CD4-positive, alpha-beta T cell treated with Interleukin-1 beta for 1 hour (primary cell): Measurements from ENCODE around the gene EFNB3.

ENCODE experiments used
- DNase-seq, 2 donors: peaks; one replicate each; pipeline ENCODE4 v3.0.0-alpha.2; 2020 to 2022

Gene EFNB3

DNA sequence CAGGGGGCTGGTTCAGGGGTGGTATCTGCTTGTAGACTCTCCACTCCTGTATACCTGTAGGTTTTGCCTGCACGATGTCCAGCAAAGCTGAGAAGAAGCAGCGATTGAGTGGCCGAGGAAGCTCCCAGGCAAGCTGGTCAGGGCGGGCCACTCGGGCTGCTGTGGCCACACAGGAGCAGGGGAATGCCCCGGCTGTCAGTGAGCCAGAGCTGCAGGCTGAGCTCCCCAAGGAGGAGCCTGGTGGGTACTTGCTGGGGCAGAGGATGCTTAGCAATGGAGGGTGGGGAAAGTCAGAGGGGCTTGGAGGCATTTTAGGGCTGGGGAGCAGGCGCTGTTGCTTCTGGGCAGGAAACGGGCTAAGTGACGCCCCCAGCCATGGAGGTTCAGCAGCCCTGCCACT, 14.7 kb downstream of the EFNB3 start:
- no peak for DNase-seq

DNA sequence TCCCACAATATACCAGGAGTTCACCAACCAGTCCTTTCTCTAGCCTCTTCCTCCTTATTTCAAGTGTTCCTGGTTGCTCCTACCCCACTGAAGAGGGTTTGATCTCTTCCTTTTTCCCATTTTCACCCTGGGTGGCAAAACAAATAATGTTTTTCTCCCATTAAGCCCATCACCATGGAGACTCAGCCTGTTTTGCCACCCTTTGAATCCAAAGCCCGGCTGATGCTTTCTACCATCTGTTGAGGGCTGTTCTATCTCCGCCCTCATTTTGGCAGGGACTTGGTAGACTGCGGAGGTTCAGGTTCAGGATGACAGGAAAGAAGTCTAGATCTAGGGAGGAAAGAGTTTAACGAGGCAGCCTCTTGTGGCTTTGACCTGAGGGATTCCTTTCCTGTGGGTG, 15.1 kb downstream of the EFNB3 start:
- no peak for DNase-seq

DNA sequence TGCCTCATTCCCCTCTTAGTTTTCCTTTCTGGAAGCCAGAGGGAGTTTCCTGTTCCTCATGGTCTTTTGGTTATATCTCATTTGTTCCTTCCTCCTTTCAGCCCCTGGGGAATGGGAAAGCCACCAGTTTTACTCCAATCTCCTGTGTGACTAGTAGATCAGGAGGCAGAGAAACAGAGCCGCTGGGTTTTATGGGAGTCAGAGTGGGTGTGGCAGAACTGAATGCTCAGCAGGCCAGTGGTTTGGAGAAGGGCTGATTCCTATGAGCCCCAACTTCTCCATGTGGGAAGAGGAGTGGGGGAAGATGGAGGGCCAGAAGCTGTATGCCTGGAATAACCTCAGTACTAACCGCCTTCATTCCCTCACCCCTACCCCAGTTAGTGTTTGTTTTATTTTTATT, 16.6 kb downstream of the EFNB3 start:
- no peak for DNase-seq

DNA sequence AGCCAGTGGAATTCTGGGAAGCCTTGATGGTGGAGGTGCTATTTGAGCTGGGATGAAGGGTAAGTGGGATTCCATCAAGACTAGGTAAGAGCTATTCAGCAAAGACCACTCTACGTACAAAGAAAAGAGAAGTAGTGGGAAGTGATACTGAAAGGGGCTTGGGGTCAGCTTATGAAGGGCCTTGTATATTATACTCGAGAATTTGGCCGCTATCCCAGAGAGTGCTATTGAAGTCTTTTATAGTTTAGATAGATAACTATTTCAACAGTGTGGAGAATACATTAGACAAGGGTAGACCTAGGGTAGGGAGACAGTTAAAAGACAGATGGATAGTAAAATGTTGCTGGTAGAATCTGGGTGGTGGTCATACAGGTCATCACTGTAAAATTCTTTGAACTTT, 22.9 kb downstream of the EFNB3 start:
- no peak for DNase-seq

DNA sequence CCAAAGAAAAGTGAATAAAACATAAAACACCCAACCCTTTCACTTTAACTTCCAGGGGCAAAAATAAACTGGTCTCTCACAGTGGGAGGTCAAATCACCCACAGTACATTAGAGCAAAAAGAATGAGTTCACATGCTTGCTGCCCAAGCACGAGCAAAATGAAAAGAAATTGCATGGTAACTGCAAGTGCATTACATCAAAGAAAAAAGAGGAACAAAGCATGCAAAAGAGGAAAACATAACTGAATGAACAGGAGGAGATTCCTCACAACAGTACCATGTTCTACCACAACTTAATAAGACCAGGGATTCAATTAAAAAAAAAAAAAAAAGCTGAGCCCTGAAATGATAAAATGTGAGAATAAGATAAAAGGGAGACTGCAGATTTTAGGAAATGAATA, 24.8 kb downstream of the EFNB3 start:
- no peak for DNase-seq

DNA sequence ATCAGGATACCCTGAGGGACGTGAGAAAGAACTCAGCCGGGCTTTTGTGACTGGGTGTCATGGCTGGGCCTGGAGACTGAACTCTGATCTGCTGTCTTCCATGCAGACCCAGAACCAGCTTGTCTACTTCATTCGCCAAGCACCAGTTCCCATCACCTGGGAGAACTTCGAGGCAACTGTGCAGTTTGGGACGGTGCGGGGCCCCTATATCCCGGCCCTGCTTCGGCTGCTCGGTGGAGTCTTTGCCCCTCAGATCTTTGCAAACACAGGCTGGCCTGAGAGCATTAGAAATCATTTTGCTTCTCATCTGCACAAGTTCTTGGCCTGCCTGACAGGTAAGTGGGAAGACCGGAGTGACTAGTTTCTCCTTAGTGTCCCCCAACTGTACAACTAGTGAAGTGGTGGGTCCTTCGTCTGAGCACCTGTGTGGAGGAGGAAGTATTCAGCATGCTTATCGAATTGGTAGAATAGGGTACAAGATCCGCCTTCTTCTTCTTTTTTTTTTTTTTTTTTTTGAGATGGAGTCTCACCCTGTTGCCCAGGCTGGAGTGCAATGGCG, 28.1 kb downstream of the EFNB3 start:
- DNase-seq, result no peak

DNA sequence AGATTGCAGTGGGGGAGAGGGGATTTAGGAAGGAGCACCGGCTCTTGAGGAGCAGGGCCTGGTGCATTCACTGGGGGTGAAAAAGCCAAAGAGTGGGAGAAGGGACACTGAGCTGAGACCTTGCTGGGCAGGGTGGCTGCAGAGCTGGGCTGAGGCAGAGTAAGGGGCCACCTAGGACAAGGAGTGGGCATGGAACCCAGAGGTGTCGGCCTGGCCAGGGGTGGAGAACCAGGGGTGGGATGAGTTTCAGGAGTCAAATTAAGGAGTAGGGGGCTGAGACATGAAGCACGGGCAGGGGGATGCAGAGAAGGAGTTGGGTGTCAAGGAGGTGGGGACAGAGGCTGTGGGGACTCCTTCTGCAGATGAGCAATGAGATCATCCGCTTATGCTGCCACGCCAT, 32.6 kb downstream of the EFNB3 start:
- no peak for DNase-seq

DNA sequence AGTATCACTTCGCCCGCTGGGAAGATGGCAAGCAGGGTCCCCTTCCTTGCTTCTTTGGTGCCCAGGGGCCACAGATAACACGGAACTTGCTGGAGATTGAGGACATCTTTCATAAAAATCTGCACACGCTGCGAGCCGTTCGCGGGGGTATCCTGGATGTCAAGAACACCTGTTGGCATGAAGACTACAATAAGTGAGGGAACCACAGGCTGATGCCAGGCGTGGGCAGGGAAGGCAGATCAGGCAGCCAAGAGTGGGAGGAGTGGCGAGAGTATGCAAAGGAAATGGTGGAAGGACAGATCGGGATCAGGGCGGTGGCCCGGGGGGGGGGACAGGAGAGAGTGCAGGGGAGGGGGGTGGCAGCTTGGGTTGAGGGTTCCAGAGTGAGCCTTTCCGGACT, 34.7 kb downstream of the EFNB3 start:
- no peak for DNase-seq

DNA sequence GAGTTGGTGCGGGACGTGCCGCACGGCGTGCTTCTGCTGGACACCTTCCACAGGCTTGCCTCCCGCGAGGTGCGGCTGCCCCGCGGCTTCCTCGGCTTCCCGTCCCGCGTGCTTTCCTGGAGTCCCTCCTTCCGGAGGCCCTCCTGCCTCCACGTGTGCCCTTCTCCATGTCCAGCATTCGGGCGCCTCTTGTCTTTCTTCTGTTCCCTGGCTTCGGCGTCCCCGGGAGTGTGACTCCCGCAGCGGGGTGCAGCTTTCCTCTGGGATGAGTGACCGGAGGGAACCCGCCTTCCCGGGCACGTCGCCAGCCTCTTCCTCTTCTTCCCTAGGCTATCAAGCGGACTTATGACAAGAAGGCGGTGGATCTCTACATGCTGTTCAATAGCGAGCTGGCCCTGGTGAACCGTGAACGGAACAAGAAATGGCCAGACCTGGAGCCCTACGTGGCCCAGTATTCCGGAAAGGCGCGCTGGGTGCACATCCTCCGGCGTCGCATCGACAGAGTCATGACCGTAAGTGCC, 35.5 kb downstream of the EFNB3 start:
- no peak for DNase-seq

DNA sequence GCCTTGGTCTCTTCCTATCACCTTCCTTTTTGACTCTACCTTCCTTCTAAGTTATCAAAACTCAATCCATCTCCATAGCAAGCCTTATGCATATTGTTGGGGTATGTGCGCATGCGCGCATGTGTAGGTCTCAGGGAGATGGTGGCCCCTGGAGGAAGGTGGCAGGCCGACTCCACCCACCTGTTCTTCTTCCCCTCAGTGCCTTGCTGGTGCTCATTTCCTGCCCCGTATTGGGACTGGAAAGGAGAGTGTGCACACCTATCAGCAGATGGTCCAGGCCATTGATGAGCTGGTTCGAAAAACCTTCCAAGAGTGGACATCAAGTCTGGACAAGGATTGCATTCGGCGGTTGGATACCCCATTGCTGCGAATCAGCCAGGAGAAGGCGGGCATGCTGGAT, 37.7 kb downstream of the EFNB3 start:
- no peak for DNase-seq

DNA sequence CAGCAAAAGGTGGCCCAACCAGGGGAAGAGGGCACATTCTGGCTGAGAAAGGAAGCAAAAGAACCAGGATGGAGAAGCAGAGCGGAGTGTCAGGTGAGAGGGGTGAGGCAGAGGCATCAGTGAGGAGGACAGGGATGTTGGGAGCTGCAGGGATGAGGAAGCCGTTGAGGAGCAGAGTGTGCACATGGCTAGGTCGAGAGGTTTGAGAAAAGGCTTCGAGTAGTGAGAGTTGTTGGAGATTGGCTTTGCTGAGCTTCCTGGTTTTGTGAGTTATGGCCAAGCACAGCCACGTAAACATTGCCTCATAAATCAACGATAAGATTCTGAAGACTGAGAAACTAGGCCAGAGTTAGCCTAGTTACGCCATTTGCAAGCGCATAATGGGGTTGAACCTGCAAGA, 39.4 kb downstream of the EFNB3 start:
- no peak for DNase-seq

DNA sequence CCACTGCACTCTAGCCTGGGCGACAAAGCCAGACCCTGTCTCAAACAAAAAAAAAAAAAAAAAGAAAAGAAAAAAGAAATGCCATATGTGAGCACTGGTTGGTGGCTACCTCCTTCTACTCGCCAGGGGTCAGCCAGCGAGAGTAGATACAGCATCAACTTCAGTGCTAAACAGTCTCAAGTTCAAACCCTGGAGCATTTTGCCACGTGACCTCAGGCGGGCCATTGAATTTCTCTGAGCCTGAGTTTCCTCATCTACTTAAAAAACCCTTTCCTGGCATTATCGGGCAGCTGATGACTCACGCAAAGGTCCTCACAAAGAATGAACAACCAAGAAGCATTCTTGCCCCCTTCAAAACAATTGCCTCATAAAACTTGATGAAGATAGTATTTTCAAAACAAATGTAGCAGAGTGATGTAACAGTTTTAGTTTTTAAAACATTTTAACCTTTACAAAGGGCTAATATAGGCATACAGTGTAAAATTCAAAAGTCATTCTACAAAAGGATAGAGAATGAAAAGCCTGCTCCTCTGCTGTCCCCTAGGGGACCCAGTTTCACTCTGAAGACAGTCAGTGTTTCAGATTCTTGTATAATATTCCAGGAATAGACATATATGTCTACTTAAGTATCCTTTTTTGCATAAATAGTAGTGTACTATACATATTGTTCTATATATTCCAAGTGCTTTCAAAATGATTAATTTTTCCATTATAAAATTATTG, 40.9 kb downstream of the EFNB3 start:
- no peak for DNase-seq

DNA sequence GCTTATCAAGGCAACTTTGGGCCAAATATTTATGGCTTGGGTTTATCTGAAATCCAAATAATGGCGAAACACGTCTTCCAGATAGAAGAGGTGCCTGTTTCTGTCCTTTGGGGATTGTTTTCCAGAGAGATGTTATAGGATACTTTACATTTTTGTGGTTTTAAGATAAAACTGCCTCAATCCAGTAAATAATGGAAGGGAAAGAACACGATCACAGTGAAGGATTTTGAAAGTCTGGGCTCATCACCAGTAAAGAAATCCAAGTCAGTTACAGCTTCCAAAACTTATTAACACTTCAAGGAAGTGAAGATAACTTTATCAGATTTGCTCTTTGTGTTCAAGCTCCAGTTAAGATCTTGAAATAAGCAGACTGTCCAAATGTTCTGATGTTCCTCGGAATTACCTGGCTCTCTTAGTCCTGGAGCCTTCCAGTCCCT, 42.7 kb downstream of the EFNB3 start:
- no peak for DNase-seq

DNA sequence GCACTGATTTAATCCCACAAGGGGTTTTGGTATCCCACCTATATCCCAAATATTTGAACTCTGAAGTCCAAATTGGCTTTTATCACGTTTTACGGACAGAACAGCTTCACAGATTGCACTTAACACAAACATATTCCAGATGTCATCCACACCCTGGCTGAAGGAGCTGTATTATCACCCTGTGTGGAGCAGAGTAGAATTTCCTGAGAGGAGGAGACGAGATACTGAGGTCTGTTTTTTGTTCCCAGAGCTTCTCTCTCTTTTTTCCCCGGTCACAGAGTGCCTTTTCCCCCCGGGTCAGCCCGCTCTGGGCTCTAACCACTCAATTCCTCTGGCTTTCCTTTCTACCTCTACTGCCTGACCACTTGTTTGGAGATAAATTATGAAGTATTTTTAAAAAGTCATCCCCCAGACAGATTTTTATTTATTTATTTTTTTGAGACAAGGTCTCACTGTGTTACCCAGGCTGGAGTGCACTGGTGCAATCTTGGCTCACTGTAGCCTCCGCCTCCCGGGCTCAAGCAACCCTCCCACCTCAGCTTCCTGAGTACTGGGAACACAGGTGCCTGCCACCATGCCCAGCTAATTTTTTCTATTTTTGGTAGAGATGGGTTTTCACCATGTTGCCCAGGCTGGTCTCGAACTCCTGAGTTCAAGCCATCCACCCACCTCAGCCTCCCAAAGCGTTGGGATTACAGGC, 43.2 kb downstream of the EFNB3 start:
- DNase-seq, result no peak

DNA sequence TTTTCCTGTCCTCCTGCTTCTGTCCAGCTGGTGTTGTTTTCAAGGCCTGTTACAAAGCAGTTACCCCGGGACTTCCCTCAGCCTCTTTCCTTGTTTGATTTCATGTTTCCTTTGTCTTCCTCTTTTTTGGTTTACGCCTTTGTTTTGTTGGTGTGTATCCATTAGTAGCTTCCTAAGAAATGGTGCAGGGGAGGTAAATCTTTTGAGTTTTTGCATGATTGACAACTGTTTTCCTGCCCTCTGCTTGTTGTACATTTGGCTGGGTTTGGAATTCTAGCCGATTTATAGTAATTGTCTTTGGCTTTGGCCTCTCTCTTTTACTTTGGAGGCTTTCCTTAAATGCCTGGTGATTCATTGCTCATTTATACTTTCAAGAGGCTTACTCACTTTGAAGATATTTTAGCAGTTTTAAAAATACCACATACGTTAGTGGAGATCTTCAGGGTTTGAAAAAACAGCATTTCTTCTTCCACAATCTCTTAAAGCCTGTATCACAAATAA, 45.4 kb downstream of the EFNB3 start:
- DNase-seq, result no peak

DNA sequence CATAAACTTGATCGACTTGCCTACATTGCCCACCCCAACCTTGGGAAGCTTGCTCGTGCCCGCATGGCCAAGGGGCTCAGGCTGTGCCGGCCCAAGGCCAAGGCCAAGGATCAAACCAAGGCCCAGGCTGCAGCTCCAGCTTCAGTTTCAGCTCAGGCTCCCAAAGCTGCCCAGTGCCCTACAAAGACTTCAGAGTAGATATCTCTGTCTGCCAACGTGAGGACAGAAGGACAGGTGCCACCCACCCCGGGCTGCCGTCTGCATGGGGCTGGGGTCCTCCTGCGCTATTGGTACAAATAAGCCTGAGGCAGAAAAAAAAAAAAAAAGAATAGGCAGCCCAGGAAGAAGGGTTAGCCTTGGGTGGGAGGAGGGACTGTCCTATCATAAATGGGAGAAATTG, 49.7 kb downstream of the EFNB3 start:
- no peak for DNase-seq

DNA sequence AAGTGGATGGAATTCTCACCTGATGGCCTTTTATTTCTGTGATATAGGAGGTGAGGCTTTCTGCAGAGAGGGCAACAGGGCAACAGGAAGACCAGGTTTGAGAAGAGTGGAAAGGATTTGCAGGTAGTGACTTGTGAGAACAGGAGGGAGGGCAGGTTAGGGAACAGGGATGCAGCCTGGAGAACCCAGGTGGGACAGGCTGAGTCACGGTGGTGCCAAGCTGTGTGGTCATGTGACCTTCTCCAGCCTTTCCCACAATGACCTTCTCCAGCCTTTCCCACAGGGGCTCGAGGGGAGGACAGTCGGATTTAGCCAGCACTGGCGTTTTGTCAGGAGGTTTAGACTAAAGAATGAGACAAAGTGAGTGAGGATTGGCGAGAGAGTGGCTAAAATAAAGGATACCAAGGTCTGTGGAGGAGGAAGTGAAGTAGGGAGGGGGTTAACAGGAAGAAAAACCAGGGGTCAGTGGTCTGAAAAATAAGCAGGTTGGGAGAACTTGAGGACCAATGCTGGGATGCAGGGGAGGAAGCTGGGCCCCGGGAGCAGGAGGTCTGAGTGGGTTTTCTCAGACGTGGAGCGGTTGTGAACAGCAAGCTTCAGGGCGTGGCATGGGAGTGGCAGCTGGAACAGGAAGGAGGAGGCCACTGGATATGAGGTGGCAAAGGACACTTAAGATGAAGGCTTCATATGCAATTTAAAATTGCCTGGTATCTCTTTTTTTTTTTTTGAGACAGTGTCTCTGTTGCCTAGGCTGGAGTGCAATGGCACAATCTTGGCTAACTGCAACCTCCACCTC, 50.3 kb downstream of the EFNB3 start:
- no peak for DNase-seq

DNA sequence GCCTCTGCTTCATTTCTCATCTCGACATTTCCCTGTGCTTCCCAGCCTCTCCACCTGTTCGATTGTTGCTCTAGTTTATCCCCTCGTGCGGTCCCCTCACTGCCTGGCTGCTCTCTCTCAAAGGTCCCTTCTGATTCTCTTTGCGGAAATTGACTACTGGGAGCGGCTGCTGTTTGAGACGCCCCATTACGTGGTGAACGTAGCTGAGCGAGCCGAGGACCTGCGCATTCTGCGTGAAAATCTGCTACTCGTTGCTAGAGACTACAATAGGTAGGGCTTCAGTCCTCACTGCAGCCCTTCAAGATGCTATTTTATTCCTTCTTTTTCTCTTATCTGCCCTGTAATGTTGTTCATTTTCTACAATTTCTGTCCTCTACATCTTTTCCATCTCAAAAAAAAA, 52.0 kb downstream of the EFNB3 start:
- no peak for DNase-seq
